Stimulated activated CD4-positive, alpha-beta T cell treated with anti-CD3 and anti-CD28 coated beads, Interleukin-1b, Interleukin-23, amount 100 ng/mL, for 24 hours (primary cell): ENCODE measurements around the gene C17orf50.

Source experiments
- DNase-seq, 4 experiments: peaks; one replicate each; pipeline ENCODE4 v3.0.0-alpha.2; 2020; ENCODE audit warnings: low read depth in 4 of 4, low spot score in 1 of 4

The C17orf50 gene

GRCh38 chr17:35760587-35760986, at the start of gene C17orf50:
Gene C17orf50 (plus strand): TSS chr17:35760887. CDS start chr17:35760942, 55 bp downstream.
- no peak for DNase-seq

- no peak for DNase-seq
Measured at GRCh38 chr17:35710950-35711349, 49.7 kb upstream of the C17orf50 start.

GRCh38 chr17:35713069-35713728, 47.5 kb upstream of the C17orf50 start:
- DNase-seq: no peak

GRCh38 chr17:35714988-35715387, 45.7 kb upstream of the C17orf50 start:
- DNase-seq: no peak

DNA sequence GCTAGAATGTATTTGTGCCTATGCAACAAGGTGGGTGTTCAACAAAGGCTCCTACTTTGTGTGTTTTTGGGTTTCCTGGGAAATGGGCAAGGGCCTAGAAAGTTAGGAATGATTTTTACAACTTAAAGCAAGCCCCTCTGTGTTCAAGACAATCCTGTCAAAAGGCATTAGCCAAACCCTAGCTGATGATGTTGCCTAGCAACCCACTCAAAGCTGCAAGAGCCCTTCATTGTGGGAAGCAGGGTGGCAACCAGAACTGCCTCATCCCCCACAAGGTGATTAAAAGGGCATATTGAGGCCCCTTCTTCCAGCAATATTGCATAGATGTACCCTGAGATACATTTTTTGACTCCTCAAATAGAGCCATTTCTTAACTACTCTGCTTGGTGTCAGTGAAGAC, 45.3 kb upstream of the C17orf50 start:
- no peak for DNase-seq

GRCh38 chr17:35716173-35716572, 44.5 kb upstream of the C17orf50 start:
- DNase-seq: no peak

DNA sequence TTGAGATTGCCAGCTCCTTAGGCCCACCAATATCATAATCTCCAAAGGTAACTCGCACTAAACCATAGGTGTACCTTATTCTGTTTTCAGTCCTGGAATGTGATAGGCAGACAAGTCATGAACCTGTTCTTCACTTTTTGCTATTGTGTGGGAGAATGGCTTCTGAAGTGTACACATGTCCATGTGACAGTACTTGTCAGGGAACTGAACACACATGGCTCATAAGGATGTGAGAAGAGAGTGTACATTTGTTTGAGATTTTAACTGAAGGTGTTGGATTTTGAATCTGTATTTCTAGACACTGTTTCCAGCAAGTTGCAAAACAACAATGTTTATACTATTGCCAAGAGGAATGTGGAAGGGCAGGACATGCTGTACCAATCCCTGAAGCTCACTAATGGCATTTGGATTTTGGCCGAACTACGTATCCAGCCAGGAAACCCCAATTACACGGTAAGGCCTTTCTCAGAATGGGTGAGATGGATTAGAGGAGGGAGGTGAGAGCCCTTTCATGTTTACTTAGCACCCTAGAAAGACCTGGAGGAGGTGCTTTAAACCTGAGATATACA, 43.7 kb upstream of the C17orf50 start:
- no peak for DNase-seq

DNA sequence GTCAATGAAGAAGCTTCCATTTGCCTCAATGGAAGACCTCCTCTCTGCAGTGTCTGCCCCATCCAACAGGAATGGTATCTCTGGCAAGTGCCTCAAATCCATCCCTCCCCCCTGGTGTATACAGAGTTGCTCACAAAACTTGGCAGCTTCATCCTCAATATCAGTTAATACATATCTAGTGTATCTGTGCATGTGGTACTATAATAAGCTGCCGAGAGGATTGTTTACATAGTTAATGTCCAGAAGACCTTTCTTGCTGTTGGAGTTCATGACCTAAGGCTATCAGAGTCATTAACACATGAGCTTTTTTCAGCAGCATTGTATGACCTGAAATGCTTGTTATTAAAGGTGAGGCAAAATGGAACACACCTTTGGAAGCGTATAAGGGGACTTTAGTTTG, 43.2 kb upstream of the C17orf50 start:
- DNase-seq: no peak

- DNase-seq: no peak
Measured at GRCh38 chr17:35723735-35724134, 37.0 kb upstream of the C17orf50 start.

- no peak for DNase-seq
Measured at GRCh38 chr17:35725058-35725457, 35.6 kb upstream of the C17orf50 start.

DNA sequence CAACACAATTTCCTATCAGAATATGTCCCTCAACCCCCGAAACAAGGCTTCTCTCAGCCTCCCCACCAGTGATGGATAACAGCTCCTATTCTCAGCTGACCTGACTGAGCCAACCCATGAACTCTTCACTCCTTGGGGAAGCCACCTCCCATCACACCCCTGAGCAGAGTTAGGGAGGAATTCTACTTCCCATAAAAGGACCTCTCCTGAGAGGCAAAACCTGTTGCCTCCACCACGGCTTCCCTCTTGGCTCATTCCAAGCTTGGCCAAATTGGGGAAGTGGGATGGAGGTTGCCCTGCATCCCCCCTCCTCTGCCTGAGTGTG, 34.9 kb upstream of the C17orf50 start:
- no peak for DNase-seq

GRCh38 chr17:35726127-35726952, 34.3 kb upstream of the C17orf50 start:
- DNase-seq: no peak

DNA sequence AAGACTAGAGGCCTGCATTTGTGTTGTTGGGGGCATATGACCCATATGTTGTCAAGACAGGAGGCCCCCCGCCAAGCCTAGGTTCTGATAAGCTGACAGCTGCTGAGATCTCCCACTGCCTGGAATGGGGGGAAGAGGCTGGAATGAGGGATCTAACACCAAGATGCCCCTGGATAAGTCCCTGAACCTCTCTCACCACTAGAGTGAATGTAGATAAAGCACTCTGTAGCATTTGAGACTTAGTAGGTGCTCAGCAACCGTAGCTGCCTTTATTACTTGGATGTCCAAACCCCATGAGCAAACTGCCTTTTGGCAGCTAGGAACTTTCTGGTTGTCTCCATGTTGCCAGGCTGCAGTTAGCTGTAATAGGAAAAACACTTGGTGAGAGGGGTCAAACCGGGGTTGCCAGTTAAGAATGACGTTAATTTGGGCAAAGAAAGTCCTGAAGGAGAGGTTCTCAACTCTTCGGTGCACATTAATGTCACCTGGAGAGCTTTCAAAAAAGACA, 33.7 kb upstream of the C17orf50 start:
- no peak for DNase-seq

GRCh38 chr17:35727635-35728034, 33.1 kb upstream of the C17orf50 start:
- no peak for DNase-seq

DNA sequence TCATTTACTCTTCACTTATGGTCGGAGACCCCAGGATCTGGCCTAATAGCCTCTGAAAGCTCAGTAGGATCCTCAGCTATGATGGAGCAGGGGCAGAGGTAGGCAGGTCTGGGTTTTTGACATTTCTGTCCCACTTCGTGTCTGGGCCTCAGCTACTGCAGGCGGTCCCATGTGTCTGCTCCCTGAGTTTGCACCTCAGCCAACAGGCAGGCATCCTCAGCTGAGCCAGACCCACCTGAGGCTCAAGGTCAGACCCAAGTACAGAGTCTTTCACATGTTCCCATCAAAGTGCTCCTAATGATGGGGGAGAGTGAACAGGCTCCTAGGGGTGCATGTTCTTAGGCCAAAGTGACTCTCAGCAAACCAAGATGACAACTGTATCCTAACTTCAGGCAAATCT, 32.1 kb upstream of the C17orf50 start:
- DNase-seq: no peak

DNA sequence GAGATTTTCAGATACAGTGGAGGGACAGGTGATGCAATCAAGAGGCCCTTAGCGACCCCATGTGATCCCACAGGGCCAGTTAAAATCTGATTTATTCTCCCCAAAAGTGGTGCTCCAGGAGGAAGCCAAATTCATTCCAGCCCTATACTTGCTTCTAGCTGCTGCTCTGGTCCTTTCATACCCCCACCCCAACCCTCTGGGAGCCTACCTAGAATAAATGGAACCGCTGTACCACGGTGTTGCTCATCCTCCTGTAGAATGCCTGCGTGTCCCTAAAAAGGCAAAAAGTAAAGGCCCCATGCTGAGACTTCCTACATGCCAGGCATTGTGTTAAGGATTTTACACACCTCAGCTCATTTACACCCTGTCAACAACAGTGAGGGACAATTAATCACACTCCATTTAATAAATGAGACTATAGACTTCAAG, 31.3 kb upstream of the C17orf50 start:
- no peak for DNase-seq

DNA sequence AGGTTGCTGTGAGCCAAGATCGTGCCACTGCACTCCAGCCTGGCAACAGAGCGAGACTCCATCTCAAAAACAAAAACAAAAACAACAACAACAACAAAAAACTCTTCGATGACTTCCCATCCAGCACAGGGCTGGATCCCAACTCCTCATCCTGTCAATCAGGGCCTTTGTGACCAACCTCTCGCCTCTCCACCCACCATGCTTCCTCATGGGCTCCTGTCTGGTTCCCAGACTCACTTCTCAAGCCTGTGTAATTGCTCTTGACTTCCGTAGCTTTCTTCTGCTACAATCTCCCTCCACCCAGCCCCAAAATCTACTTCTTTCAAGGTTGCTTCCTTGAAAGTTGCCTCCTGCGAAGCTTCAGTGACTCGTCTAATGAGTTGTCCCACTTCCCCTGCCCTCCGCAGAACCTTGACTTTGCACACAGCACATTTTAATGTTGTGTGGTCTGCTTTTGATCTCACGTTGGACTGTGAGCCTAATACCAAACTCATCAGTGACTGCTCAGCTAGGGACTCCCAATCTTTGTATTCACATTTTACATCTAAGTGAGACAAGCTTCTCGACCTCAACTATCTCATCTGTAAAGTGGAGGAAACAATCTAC, 30.2 kb upstream of the C17orf50 start:
- no peak for DNase-seq

DNA sequence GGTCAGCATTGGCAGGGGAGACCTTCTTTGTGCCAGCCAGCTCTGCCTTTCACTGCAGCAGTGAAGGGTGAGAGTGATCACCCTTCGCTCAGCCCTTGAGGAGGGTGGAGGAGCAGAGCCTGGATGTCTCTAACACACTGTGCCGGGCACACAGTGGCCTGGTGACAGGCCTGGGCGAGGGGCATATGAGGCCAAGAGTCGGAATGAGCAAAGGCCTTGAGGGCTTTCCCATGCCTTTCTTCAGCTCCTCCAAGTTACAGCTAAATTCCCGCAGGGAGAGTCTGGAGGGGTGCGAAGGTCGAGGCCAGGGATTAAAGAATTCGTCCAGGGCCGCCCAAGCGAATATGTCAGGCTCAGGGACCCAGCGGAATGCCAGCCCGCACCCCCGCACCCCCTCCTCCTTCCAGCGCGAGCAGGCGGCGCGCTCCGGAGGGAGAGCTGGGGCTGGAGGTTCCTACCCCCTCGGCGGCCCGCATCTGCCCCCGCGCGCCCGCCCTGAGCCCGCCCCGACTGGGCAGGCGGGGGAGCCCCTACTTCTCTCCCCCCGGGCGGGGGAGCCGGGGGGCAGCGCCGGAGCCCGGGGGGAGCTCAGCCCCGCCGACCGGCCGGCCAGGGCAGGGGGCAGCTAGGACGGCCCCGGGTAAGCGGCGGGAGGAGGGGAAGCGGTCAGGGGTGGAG, 29.3 kb upstream of the C17orf50 start, which contains the start of gene RASL10B:
RASL10B (plus strand) TSS at position 401 of the 678 bp plus-strand sequence. CDS start 3,546 bp downstream, outside the sequence.
- peak in 3 of 4 experiments; percentile 29 to 45 (median 40) for DNase-seq

- DNase-seq: no peak
Measured at GRCh38 chr17:35731917-35732805, 28.5 kb upstream of the C17orf50 start.

- DNase-seq: no peak
Measured at GRCh38 chr17:35732806-35733136, 27.9 kb upstream of the C17orf50 start.
